ENCODE data around the gene CCDC88B.

DNA sequence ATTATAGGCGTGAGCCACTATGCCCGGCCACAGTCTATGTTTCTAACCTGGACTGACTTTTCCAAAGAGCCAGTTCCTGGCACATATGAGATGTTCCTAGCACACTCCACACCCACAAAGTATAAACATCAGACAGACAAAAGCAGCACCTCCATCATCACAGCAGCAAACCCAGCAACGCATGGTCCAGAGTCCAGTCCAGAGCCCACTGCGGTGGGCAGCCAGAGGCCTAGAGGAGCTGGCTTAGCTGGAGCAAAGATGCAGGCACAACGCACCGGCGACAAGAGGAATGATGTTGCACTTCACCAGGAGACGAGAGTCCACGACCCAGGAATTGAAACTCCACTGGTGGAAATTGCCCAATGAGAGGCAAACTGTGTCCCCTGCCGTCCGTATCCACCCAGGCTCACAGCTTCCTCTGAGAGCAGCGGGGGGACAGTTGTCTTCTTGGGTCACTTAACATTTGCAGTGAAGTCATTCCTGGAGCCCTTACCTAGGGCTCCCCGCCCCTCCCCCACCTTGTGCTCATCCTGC lies 55.6 kb downstream of the CCDC88B start:
- TF ChIP-seq, protein P1, sequence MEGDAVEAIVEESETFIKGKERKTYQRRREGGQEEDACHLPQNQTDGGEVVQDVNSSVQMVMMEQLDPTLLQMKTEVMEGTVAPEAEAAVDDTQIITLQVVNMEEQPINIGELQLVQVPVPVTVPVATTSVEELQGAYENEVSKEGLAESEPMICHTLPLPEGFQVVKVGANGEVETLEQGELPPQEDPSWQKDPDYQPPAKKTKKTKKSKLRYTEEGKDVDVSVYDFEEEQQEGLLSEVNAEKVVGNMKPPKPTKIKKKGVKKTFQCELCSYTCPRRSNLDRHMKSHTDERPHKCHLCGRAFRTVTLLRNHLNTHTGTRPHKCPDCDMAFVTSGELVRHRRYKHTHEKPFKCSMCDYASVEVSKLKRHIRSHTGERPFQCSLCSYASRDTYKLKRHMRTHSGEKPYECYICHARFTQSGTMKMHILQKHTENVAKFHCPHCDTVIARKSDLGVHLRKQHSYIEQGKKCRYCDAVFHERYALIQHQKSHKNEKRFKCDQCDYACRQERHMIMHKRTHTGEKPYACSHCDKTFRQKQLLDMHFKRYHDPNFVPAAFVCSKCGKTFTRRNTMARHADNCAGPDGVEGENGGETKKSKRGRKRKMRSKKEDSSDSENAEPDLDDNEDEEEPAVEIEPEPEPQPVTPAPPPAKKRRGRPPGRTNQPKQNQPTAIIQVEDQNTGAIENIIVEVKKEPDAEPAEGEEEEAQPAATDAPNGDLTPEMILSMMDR (IDR thresholded peaks at IDR 0.05; ENCODE audit: poor library complexity, severe bottlenecking): no peak
- no peak for TF ChIP-seq RAD21 (conservative IDR thresholded peaks at IDR 0.05)
- TF ChIP-seq EP300 (conservative IDR thresholded peaks at IDR 0.05; ENCODE audit: poor library complexity, severe bottlenecking): no peak
- no peak for TF ChIP-seq EZH2 (IDR thresholded peaks at IDR 0.05; ENCODE audit: borderline replicate concordance, insufficient read depth, low read length, poor library complexity, severe bottlenecking)
- TF ChIP-seq MXI1 (conservative IDR thresholded peaks at IDR 0.05; ENCODE audit: poor library complexity, severe bottlenecking): no peak
- no peak for TF ChIP-seq REST (IDR thresholded peaks at IDR 0.05; ENCODE audit: borderline replicate concordance)
- TF ChIP-seq POLR2AphosphoS5 (IDR thresholded peaks at IDR 0.05): no peak
- no peak for TF ChIP-seq TAF1 (IDR thresholded peaks at IDR 0.05; ENCODE audit: low read depth)

All from neural cell (in vitro differentiated cells).